Upper lobe of left lung (tissue), 4 donors: ENCODE measurements around the gene NDEL1.

Source experiments
- EP300 ChIP-seq, 4 donors: sonication (generic); formaldehyde crosslinking; IDR thresholded peaks; one replicate each; pipeline ENCODE4 v1.5.1; 2017; ENCODE audit warnings: antibody characterized with exemption in 4 of 4, control low read depth in 2 of 4
- POLR2A ChIP-seq, 4 donors: fragments of 450-650 bp; IDR thresholded peaks; one replicate each; pipeline ENCODE4 v1.5.1; 2016 to 2017; ENCODE audit warnings: antibody characterized with exemption in 4 of 4, mild to moderate bottlenecking in 2 of 4
- POLR2AphosphoS5 ChIP-seq, 2 donors: sonication (generic); formaldehyde crosslinking; IDR thresholded peaks; one replicate each; pipeline ENCODE4 v1.5.1; 2017; ENCODE audit warnings: antibody characterized with exemption in 2 of 2
- TF ChIP-seq, protein P1 (sequence below), 6 experiments: fragments of 450-650 bp in 4 of 6; fragments of 200-600 bp in 2 of 6; sonication (generic) in 2 of 6; IDR thresholded peaks; one replicate each; pipeline ENCODE4 v1.5.1; 2016 to 2019; ENCODE audit warnings: antibody characterized with exemption in 6 of 6

DNA sequence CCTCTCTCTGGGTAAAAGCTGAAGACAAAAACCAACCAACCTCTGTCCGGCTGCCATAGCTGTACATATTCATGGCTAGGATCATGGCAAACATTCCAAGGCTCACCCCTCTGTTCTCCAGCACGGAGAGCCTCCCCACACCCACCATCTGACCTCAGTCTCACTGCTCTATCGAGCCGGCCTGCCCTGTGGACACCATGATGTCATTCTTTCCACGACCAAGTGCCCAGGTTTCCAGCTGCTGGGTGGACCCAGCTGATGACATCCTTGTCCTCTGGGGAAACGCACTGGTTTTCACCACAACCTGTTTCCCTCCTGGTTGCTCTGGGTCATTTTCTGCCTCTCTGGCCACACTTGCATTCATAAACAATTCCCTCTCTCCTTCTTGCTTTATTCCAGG is 67.7 kb downstream of the NDEL1 start:
- TF ChIP-seq, protein P1, sequence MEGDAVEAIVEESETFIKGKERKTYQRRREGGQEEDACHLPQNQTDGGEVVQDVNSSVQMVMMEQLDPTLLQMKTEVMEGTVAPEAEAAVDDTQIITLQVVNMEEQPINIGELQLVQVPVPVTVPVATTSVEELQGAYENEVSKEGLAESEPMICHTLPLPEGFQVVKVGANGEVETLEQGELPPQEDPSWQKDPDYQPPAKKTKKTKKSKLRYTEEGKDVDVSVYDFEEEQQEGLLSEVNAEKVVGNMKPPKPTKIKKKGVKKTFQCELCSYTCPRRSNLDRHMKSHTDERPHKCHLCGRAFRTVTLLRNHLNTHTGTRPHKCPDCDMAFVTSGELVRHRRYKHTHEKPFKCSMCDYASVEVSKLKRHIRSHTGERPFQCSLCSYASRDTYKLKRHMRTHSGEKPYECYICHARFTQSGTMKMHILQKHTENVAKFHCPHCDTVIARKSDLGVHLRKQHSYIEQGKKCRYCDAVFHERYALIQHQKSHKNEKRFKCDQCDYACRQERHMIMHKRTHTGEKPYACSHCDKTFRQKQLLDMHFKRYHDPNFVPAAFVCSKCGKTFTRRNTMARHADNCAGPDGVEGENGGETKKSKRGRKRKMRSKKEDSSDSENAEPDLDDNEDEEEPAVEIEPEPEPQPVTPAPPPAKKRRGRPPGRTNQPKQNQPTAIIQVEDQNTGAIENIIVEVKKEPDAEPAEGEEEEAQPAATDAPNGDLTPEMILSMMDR (IDR thresholded peaks at IDR 0.05), result no peak
- TF ChIP-seq EP300 (IDR thresholded peaks at IDR 0.05), result no peak
- TF ChIP-seq POLR2AphosphoS5 (IDR thresholded peaks at IDR 0.05), result no peak
- no peak for TF ChIP-seq POLR2A (IDR thresholded peaks at IDR 0.05)
